NCI-H526 treated with DMSO at 0.1 percent for 48 hours (cell line): ENCODE results near the gene THRB.
"Not testable (repeated sequence)": the region's sequence is repeated elsewhere in the genome, so short reads cannot be mapped to it uniquely, and the experiment has no call there.

Source experiments
- DNase-seq: peaks from one replicate; lab custom pipeline; 2025; lab: John Stamatoyannopoulos, UW

THRB gene

GRCh38 chr3:24096695-24097290, 397.9 kb downstream of the THRB start:
- DNase-seq, result no peak

DNA sequence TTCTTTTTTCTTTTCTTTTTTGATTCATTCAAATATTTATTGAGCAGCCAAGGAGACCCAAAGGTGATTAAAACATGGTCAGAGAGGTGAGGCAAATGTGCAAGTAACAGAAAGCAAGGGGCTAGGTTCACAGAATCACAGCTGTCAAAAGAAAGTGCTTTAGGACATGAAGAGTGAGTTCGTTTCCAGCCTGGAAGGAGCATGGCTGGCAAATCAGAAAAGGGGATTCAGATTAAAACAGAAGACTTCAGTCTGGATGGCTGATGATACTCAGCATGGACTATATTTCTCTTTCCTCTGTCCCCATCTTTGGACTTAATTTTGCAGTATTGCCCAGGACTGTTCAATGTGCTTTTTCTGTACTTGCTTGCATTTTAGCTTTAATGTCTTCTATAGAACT, 398.4 kb downstream of the THRB start:
- no peak for DNase-seq

GRCh38 chr3:24094818-24095217, 399.8 kb downstream of the THRB start:
- not testable (repeated sequence) for DNase-seq

DNA sequence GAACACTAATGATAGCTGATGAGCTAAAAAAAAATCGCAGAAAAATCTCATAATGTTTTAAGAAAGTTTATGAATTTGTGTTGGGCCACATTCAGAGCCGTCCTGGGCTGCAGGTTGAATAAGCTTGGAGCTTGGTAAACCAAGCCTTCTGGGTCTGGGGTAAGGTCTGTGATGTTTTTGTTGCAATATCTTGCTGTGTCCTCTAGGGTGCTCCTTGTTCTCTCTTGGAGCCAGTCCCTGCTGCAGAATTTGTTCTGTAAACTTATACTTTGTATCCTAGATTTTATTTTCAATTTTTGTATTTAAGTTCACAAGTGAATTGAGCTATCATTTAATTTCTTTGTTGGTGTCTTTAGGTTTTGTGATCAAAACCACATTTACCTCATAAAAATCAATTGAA, 405.9 kb downstream of the THRB start:
- no peak for DNase-seq

DNA sequence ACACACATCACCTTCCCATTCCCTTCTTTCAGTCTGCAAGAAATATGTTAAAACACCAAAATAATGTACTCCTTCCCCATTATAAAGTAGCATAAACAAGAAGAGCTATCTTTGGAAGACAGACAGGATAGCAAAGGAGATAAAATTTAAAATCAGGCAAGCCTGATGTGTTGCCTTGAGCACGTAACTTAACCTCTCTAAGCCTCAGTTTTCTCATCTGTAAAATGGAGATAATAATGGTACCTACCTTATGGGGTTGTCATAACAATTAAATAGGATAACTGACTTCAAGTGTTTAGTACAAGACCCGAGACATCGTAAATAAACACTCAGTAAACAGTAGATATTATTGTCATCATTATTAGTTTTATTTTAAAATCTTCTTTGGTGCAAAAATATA, 407.2 kb downstream of the THRB start:
- DNase-seq, result no peak

GRCh38 chr3:24086617-24087404, 407.8 kb downstream of the THRB start:
- DNase-seq, result no peak

DNA sequence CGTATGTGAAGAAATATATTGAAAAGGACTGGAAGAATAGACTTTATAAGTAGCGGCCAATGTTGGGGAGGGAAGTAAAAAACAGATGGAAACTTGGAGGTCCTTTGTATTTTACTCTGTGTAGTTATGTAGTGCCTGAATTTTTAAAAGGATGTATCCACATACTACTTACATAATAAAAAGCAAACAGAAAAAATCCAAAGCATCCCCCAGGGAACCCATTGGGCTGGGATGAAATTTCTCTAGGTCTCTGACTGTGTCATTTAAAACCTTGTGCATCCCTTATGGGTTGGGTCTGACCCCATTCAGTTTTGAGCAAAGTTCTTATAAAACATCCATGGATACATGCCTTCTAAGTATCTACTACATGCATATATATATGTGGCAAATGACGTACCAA, 408.4 kb downstream of the THRB start:
- DNase-seq, result no peak

GRCh38 chr3:24072193-24072592, 422.5 kb downstream of the THRB start:
- no peak for DNase-seq

DNA sequence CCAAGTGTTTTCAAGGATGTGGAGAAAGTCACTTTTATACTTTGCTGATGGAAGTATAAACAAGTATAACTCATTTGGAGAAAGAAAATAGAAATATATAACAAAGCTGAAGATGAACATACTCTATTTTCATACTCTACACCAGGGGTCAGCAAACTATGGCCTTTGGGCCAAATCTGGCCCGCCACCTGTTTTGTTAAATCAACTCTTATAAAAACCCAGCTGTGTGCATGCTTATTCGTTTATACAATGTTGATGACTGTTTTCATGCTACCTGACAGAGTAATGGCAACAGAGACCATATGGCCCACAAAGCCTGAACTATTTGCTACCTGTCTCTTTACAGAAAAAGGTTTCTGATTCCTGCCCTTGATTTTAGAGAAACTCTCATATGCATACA, 425.6 kb downstream of the THRB start:
- no peak for DNase-seq

DNA sequence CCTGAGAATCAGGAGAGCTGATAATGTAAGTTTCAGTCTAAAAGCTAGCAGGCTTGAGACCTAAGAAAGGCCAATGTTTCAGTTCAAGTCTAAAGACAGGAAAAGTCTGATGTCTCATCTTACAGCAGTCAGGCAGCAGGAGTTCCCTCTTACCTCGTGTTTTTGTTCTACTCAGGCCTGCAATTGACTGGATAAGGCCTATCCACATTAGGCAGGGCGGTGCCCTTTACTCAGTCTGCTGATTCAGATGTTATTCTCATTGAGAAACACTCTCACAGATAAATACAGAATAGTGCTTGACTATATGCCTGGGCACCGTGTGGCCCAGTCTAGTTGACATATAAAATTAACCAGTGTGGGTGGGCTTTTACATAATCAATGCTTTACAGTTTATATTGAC, 427.2 kb downstream of the THRB start:
- no peak for DNase-seq
